CD8-positive, alpha-beta memory T cell (primary cell): ENCODE results near the gene FAM110A. TPM values are rescaled to one million over a fixed set of nuclear protein-coding genes. Genes with fewer than 3 reads are reported as not detected.
A peak's percentile ranks its signal among the peaks of the same experiment; 100 is the strongest.

ENCODE experiments used
- CTCF ChIA-PET: fragments of 350-600 bp; sonication (Branson Sonifier 250); formaldehyde crosslinking; loops from one replicate; lab custom pipeline; 2021; ENCODE audit warnings: antibody characterized with exemption; lab: Charles Lee
- POLR2A ChIA-PET: fragments of 350-600 bp; sonication (Branson Sonifier 250); formaldehyde crosslinking; loops from one replicate; lab custom pipeline; 2021; ENCODE audit warnings: antibody characterized with exemption; lab: Charles Lee
- DNase-seq, 5 donors: peaks; one replicate each; pipeline versions ENCODE4 v3.0.0 to v3.0.0-alpha.2; 2020 to 2022; ENCODE audit warnings: mixed read lengths in 1 of 5
- H3K27ac ChIP-seq: one replicate; pipeline ENCODE4 v1.7.0; 2013; ENCODE audit warnings: low read depth, mild to moderate bottlenecking, low read length, moderate library complexity
- H3K27me3 ChIP-seq: 2 replicates; pipeline ENCODE4 v1.7.0; 2013; ENCODE audit warnings: low read length, mild to moderate bottlenecking; ENCODE audit not compliant: insufficient read depth, poor library complexity, severe bottlenecking
- H3K36me3 ChIP-seq: 2 replicates; pipeline ENCODE4 v1.7.0; 2013; ENCODE audit warnings: mild to moderate bottlenecking, low read length, moderate library complexity; ENCODE audit not compliant: insufficient read depth
- H3K4me1 ChIP-seq: 2 replicates; pipeline ENCODE4 v1.7.0; 2013; ENCODE audit warnings: mild to moderate bottlenecking, low read length, moderate library complexity; ENCODE audit not compliant: insufficient read depth
- H3K4me3 ChIP-seq: 2 replicates; pipeline ENCODE4 v1.7.0; 2013; ENCODE audit warnings: mild to moderate bottlenecking, low read length
- H3K9me3 ChIP-seq: 2 replicates; pipeline ENCODE4 v1.7.0; 2013; ENCODE audit warnings: mild to moderate bottlenecking, low read length
- H3K27ac Mint-ChIP-seq, 8 donors: one replicate each; pipeline ENCODE4 v1.8.0; 2020 to 2021; ENCODE audit warnings: mixed read lengths in 8 of 8, mild to moderate bottlenecking in 6 of 8, inconsistent platforms in 3 of 8, moderate library complexity in 3 of 8
- H3K27me3 Mint-ChIP-seq, 2 donors: one replicate each; pipeline ENCODE4 v1.8.0; 2020 to 2021; ENCODE audit warnings: mixed read lengths in 2 of 2, mild to moderate bottlenecking in 1 of 2, moderate library complexity in 1 of 2
- H3K36me3 Mint-ChIP-seq, 3 donors: one replicate each; pipeline ENCODE4 v1.8.0; 2020 to 2021; ENCODE audit warnings: mixed read lengths in 3 of 3, inconsistent platforms in 1 of 3, mild to moderate bottlenecking in 1 of 3
- H3K4me1 Mint-ChIP-seq, 3 donors: one replicate each; pipeline ENCODE4 v1.8.0; 2020 to 2021; ENCODE audit warnings: mixed read lengths in 3 of 3, inconsistent platforms in 1 of 3, mild to moderate bottlenecking in 1 of 3
- H3K4me3 Mint-ChIP-seq, 7 donors: one replicate each; pipeline ENCODE4 v1.8.0; 2020 to 2021; ENCODE audit warnings: mixed read lengths in 7 of 7, mild to moderate bottlenecking in 6 of 7, moderate library complexity in 4 of 7, inconsistent platforms in 2 of 7
- H3K9me3 Mint-ChIP-seq, 5 donors: one replicate each; pipeline ENCODE4 v1.8.0; 2020 to 2022; ENCODE audit warnings: mixed read lengths in 5 of 5, mild to moderate bottlenecking in 3 of 5, moderate library complexity in 2 of 5, inconsistent platforms in 1 of 5
- polyA plus RNA-seq: library from polyadenylated mRNA; unstranded; fragments of 300-500 nt; fragmentation: Illumina TruSeq; gene quantifications from one replicate; pipeline ENCODE4 v1.2.3, GENCODE V29; 2021
- total RNA-seq, 2 experiments: library from RNA; stranded (reverse); gene quantifications; one replicate each; pipeline ENCODE4 v1.2.3, GENCODE V29; 2021

The FAM110A gene
- total and polyA plus RNA-seq, 3 experiments from 2014 or later, result 13.3 to 15.0 (median 14.9) TPM

GRCh38 chr20:869606-870005 is 36.1 kb downstream of the FAM110A start:
- ChIA-PET POLR2A (no interaction called here), CTCF (no interaction called here)
- H3K9me3 Mint-ChIP-seq, result peaks cover 0 to 1% (median 0%) of the 10 kb centered on the region in 5 donors
- no peaks in the 10 kb centered on the region for H3K36me3 ChIP-seq
- H3K4me1 ChIP-seq, result no peaks in the 10 kb centered on the region
- H3K4me3 Mint-ChIP-seq, result no peak overlapping the region
- peak in 1 of 5 donors; percentile 6 for DNase-seq
- no peaks in the 10 kb centered on the region for H3K36me3 Mint-ChIP-seq
- no peaks in the 10 kb centered on the region for H3K4me1 Mint-ChIP-seq
- no peak overlapping the region for H3K4me3 ChIP-seq
- H3K27me3 ChIP-seq, result no peaks in the 10 kb centered on the region
- peaks cover 0 to 4% of the 10 kb centered on the region in 2 donors for H3K27me3 Mint-ChIP-seq
- H3K27ac Mint-ChIP-seq, result peak overlapping the region in 1 of 8 donors; percentile 7
- no peak overlapping the region for H3K27ac ChIP-seq
- no peaks in the 10 kb centered on the region for H3K9me3 ChIP-seq

DNA sequence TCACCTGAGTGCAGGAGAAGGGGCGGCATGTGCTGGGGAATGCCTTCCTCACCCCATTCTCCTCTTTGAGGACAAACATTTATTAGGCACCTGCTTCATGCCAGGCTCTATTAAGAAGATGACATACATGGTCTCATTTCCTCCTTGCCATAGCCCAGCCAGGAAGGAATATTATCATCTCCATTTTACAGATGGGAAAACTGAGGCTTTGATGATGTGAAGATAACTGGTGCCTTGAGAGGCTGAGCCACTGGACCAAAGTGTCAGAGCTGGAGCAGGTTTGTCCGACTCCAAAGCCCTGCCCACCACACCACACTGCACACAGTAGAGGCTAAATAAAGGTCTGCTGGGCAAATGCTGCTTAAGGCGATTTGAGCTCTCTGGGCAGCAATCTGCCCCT is 37.2 kb downstream of the FAM110A start:
- Histone ChIP-seq H3K4me3 (no peak overlapping the region), H3K9me3 (no peaks in the 10 kb centered on the region), H3K4me1 (no peaks in the 10 kb centered on the region), H3K27me3 (no peaks in the 10 kb centered on the region), H3K36me3 (no peaks in the 10 kb centered on the region), H3K27ac (no peak overlapping the region)
- Mint-ChIP-seq H3K4me1 (no peaks in the 10 kb centered on the region), H3K27ac (no peak overlapping the region), H3K9me3 (peaks cover 0 to 1% (median 0%) of the 10 kb centered on the region in 5 donors), H3K4me3 (no peak overlapping the region), H3K36me3 (no peaks in the 10 kb centered on the region), H3K27me3 (peaks cover 0 to 4% of the 10 kb centered on the region in 2 donors)
- ChIA-PET CTCF (no interaction called here), POLR2A (no interaction called here)
- DNase-seq, result no peak

DNA sequence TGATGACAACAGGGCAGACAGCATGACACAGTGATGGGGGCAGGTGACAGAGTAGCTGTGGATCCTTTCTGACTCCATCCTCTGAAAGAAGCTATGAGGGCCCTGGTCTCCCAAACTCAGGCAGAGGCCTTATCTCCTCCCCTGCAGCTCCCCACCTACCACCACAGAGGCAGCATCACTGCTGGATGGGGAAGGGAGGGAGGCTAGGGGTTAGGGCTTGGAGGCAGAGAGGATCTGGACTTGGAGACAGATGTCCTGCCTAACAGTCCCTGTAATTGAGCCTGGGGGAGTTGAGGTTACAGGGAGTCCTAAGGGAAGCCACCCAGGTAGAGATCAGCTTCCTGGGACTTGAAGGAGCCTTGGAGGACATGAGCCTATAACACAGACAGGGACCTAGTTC is 37.9 kb downstream of the FAM110A start:
- no peak overlapping the region for H3K27ac Mint-ChIP-seq
- H3K36me3 Mint-ChIP-seq, result no peaks in the 10 kb centered on the region
- H3K27me3 Mint-ChIP-seq, result peaks cover 0 to 4% of the 10 kb centered on the region in 2 donors
- CTCF ChIA-PET, result interaction anchor here (1.4 kb wide), 1 partner anchor 33 kb away, joined by 3 read pairs; no protein-coding TSS in a partner anchor
- H3K4me3 Mint-ChIP-seq, result no peak overlapping the region
- no peaks in the 10 kb centered on the region for H3K36me3 ChIP-seq
- POLR2A ChIA-PET, result no interaction called here
- peak in 1 of 5 donors; percentile 26 for DNase-seq
- H3K27me3 ChIP-seq, result no peaks in the 10 kb centered on the region
- no peaks in the 10 kb centered on the region for H3K4me1 Mint-ChIP-seq
- H3K9me3 ChIP-seq, result no peaks in the 10 kb centered on the region
- peaks cover 0 to 1% (median 0%) of the 10 kb centered on the region in 5 donors for H3K9me3 Mint-ChIP-seq
- no peaks in the 10 kb centered on the region for H3K4me1 ChIP-seq
- no peak overlapping the region for H3K4me3 ChIP-seq
- H3K27ac ChIP-seq, result no peak overlapping the region

DNA sequence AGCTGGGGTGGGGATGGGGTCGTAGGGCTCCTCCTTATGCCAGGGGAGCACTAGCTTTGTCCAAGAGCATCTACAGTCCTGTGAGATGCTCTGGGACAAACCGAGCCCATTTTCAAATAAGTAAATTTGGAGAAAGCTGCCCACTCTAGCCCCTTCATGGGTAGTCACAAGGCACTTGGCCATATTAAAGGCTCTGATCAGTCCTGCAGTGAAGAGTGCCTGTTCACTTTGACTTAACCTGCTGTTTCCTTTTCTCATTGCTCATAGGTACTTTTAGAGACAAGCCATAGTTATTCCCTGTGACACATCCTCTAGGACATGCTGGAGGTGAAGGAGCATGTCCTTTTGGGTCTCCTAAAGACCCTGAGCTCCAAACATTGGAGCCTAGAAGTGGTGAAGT is 38.4 kb downstream of the FAM110A start:
- Mint-ChIP-seq H3K9me3 (peaks cover 0 to 1% (median 0%) of the 10 kb centered on the region in 5 donors), H3K27me3 (peaks cover 0 to 5% of the 10 kb centered on the region in 2 donors), H3K4me3 (no peak overlapping the region), H3K4me1 (no peaks in the 10 kb centered on the region), H3K36me3 (no peaks in the 10 kb centered on the region), H3K27ac (no peak overlapping the region)
- POLR2A ChIA-PET, result no interaction called here
- Histone ChIP-seq H3K27ac (no peak overlapping the region), H3K27me3 (no peaks in the 10 kb centered on the region), H3K36me3 (no peaks in the 10 kb centered on the region), H3K9me3 (no peaks in the 10 kb centered on the region), H3K4me1 (no peaks in the 10 kb centered on the region), H3K4me3 (no peak overlapping the region)
- DNase-seq, result no peak
- CTCF ChIA-PET, result interaction anchor here (1.4 kb wide), 1 partner anchor 34 kb away, joined by 3 read pairs; no protein-coding TSS in a partner anchor

DNA sequence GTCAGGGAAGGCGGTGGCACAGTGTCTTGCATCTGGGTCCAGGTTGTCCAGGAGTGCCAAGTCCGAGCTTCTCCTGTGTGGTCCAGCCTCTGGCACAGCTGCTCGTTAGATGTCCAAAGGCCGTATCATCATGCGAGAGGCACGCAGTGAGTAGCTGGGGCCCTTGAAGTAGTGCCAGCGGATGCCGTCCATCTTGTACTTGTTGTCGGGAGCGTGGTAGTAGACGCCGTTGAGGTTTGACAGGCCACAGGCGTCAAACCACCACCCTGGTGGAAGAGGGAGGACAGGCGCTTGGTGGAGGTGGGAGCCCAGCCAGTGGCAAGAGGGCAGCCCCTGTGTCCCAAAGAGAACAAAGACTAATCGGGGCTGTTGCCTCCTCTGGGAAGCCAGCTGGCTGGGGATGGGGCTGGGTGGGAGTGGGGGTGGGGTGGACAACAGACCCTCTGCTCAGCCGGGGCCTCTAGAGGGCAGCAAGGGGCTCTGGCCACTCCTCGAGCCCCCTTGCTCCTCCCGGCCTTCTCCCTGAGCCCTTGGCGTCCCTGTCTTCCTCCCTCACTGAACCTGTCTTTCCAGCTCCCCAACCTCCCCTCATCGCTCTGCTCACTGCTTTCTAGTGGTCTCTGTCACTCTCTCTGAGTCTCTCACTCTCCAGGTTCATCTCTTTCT is 39.5 kb downstream of the FAM110A start:
- no peaks in the 10 kb centered on the region for H3K4me1 Mint-ChIP-seq
- peaks cover 0 to 1% (median 0%) of the 10 kb centered on the region in 5 donors for H3K9me3 Mint-ChIP-seq
- H3K4me3 Mint-ChIP-seq, result no peak overlapping the region
- Histone ChIP-seq H3K4me1 (no peaks in the 10 kb centered on the region), H3K9me3 (no peaks in the 10 kb centered on the region), H3K36me3 (no peaks in the 10 kb centered on the region), H3K4me3 (no peak overlapping the region), H3K27me3 (no peaks in the 10 kb centered on the region), H3K27ac (no peak overlapping the region)
- H3K27ac Mint-ChIP-seq, result peak overlapping the region in 1 of 8 donors; percentile 35
- CTCF ChIA-PET, result no interaction called here
- H3K36me3 Mint-ChIP-seq, result no peaks in the 10 kb centered on the region
- POLR2A ChIA-PET, result no interaction called here
- H3K27me3 Mint-ChIP-seq, result peaks cover 0 to 5% of the 10 kb centered on the region in 2 donors
- peak in 1 of 5 donors; percentile 22 for DNase-seq

DNA sequence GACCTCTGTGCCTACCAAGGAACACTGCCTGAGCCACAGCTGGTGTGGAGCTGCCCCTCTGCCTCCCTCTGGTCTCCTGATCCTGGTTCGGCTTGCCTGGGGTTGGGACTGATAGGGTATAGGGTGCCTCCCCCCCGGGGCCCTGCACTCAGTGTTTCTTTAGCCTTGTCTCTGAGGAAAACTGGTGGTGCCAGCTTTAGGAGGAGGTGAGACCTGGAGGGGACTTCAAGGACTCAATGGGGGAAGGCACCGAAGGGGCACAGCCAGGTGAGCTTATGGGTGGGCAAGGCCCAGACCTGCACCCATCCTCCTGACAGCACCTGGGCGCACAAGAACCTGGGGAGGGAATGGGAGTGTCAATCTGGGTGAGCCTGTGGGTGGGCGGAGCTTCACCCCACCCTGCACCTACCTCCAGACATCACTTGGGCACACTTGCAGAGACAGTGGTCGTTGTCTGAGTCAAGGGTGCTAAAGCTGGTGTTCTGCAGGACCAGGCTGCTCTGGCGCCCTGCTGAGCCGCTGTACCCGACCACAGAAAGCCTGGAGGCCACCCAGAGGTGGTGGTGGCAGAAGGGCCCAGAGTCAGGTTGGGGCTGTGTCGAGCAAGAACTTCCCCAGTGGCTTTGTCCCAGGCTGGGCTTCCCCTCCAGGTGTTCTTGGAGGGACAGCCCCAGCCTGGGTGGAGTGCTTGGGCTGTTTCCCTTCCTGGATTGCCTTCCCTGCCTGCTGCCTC is 40.5 kb downstream of the FAM110A start:
- Mint-ChIP-seq H3K27ac (no peak overlapping the region), H3K9me3 (peaks cover 0 to 1% (median 0%) of the 10 kb centered on the region in 5 donors), H3K4me1 (no peaks in the 10 kb centered on the region), H3K36me3 (no peaks in the 10 kb centered on the region), H3K27me3 (peaks cover 0 to 5% of the 10 kb centered on the region in 2 donors), H3K4me3 (no peak overlapping the region)
- Histone ChIP-seq H3K9me3 (no peaks in the 10 kb centered on the region), H3K36me3 (no peaks in the 10 kb centered on the region), H3K27me3 (no peaks in the 10 kb centered on the region), H3K4me1 (no peaks in the 10 kb centered on the region), H3K27ac (no peak overlapping the region), H3K4me3 (no peak overlapping the region)
- ChIA-PET CTCF (no interaction called here), POLR2A (no interaction called here)
- DNase-seq, result peak in 1 of 5 donors; percentile 26

GRCh38 chr20:875115-875514 is 41.6 kb downstream of the FAM110A start:
- H3K27me3 Mint-ChIP-seq, result peaks cover 0 to 3% of the 10 kb centered on the region in 2 donors
- no peak overlapping the region for H3K27ac Mint-ChIP-seq
- no peaks in the 10 kb centered on the region for H3K36me3 Mint-ChIP-seq
- CTCF ChIA-PET, result interaction anchor here (0.8 to 1.5 kb wide), 2 partner anchors 60 to 80 kb away, joined by 3 read pairs; no protein-coding TSS in a partner anchor
- peaks cover 0 to 1% (median 0%) of the 10 kb centered on the region in 5 donors for H3K9me3 Mint-ChIP-seq
- no peak overlapping the region for H3K4me3 Mint-ChIP-seq
- no peak overlapping the region for H3K4me3 ChIP-seq
- no peak overlapping the region for H3K27ac ChIP-seq
- H3K9me3 ChIP-seq, result no peaks in the 10 kb centered on the region
- H3K36me3 ChIP-seq, result no peaks in the 10 kb centered on the region
- H3K4me1 Mint-ChIP-seq, result peaks cover 0 to 2% (median 0%) of the 10 kb centered on the region in 3 donors
- H3K27me3 ChIP-seq, result no peaks in the 10 kb centered on the region
- DNase-seq, result no peak
- POLR2A ChIA-PET, result no interaction called here
- H3K4me1 ChIP-seq, result no peaks in the 10 kb centered on the region

GRCh38 chr20:877814-878213 is 44.3 kb downstream of the FAM110A start:
- H3K4me3 ChIP-seq, result no peak overlapping the region
- ChIA-PET CTCF (no interaction called here), POLR2A (no interaction called here)
- Mint-ChIP-seq H3K36me3 (no peaks in the 10 kb centered on the region), H3K9me3 (no peaks in the 10 kb centered on the region), H3K4me3 (no peak overlapping the region), H3K27me3 (peaks cover 0 to 3% of the 10 kb centered on the region in 2 donors), H3K27ac (no peak overlapping the region), H3K4me1 (peaks cover 6 to 12% (median 7%) of the 10 kb centered on the region in 3 donors)
- H3K4me1 ChIP-seq, result no peaks in the 10 kb centered on the region
- peak in 1 of 5 donors; percentile 8 for DNase-seq
- H3K9me3 ChIP-seq, result no peaks in the 10 kb centered on the region
- H3K27ac ChIP-seq, result no peak overlapping the region
- no peaks in the 10 kb centered on the region for H3K27me3 ChIP-seq
- H3K36me3 ChIP-seq, result no peaks in the 10 kb centered on the region
